HL-60 (cell line): Measurements from ENCODE around the gene CYP26B1.

Experiments used
- DNase-seq, 2 experiments: peaks; one replicate each; pipeline ENCODE4 v3.0.0-alpha.2; 2010 to 2020; ENCODE audit warnings: low read depth in 1 of 2, low spot score in 1 of 2
- H3K27ac ChIP-seq: fragments of 250-450 bp; sonication (Bioruptor Pico); replicated peaks from 2 replicates; pipeline ENCODE4 v1.5.1; 2020; ENCODE audit warnings: mild to moderate bottlenecking, moderate library complexity
- H3K27me3 ChIP-seq: fragments of 250-450 bp; sonication (Bioruptor Pico); 2 replicates; pipeline ENCODE4 v1.5.1; 2021; ENCODE audit warnings: mild to moderate bottlenecking, moderate library complexity; ENCODE audit not compliant: insufficient read depth, poor library complexity, severe bottlenecking
- H3K4me3 ChIP-seq: replicated peaks from 2 replicates; pipeline ENCODE4 v1.5.1; 2011; ENCODE audit warnings: mild to moderate bottlenecking, control low read depth, low read length; ENCODE audit not compliant: insufficient read depth
- CTCF ChIP-seq: IDR thresholded peaks from one replicate; pipeline ENCODE4 v1.5.1; 2011; ENCODE audit warnings: low read length, control low read depth, inconsistent platforms; ENCODE audit not compliant: insufficient read depth
- GABPA ChIP-seq: IDR thresholded peaks from 2 replicates; pipeline ENCODE4 v1.6.1; 2012; ENCODE audit warnings: low read depth
- POLR2AphosphoS5 ChIP-seq: IDR thresholded peaks from 2 replicates; pipeline ENCODE4 v1.6.1; 2012; ENCODE audit warnings: low read depth
- REST ChIP-seq: IDR thresholded peaks from 2 replicates; pipeline ENCODE4 v1.6.1; 2012; ENCODE audit warnings: low read depth; ENCODE audit not compliant: insufficient replicate concordance
- SPI1 ChIP-seq: IDR thresholded peaks from 2 replicates; pipeline ENCODE4 v1.6.1; 2012; ENCODE audit warnings: low read depth, mild to moderate bottlenecking, borderline replicate concordance

CYP26B1 gene

DNA sequence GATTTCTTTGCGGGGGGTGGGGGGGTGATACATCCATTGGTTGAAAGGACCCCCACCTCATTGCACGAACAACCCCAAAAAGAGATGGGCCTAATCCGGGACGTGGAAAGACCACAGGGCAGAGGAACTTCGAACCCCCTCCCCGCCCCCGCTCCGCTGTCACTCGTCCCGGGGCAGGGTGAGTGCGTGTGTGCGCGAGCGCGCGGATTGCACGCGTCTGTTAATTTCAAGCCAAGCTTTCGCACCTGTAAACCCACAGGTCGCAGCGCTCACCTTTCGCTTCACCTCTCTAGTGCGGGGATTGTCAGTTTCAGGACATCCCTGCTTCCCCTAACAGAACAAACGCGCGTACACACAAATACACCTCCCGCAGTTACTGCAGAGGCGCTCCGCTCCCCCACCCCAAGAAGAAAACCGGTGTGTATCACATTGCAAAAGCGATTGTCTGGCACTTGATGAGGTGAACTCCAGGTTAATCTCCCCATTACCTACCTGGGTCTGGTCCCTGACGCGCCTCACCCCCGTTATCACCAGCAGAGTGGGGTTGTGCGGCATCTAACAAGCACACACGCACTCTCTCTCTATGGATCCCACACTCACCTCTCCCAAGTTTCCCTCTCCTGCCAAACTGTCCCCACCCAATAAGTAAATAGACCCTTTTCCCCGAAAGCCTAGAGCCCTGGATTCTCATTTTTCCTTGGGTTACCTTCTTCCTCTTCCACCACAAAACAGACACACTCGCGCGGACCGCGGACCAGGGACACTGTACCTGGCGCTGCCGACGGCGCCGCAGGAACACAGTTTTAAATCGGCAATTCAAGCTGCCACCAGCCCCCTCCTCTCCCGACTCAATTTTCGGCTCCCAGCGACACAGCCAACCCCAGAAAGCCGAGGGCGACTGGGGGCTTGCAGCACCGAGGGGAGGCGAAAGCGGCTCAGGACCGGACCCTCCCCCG is 1.0 kb downstream of the CYP26B1 start:
- Histone ChIP-seq H3K27ac (no peak overlapping the region), H3K27me3 (peaks cover 73% of the 10 kb centered on the region), H3K4me3 (no peak overlapping the region)
- DNase-seq = no peak
- no peak for TF ChIP-seq REST
- no peak for TF ChIP-seq GABPA

DNA sequence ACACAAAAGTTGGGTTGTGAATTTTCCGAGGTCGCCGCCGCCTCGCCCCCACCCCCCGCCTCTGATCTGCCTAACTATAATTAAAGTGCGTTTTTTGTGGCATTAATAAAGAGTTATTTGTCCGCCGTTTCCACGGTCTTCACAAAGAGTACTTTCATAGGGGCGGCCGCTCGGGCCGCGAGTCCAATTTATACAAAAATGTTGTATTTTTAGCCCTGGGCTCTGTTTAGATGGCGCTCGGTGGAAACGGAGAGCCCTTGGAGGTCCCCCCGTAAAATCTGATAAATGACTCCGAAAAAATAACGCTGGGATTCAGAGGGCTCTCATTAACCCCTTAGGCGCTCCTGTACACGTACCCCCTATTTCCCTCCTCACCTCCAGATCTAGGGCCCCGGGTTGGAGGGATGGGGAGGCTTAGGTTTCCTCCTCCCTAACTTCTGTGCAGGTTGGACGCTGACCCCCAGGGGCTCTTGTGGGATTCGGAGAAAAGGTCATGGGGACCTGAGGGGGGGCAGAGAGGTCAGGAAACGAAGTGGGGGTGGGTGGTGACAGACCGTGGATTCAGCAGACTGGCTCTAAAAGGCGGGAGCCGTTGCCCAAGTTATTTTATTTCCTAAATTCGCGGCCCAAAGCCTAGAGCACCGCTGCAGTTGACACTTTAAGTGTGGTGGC is 1.9 kb downstream of the CYP26B1 start:
- peaks cover 73% of the 10 kb centered on the region for H3K27me3 ChIP-seq
- DNase-seq = no peak
- no peak for TF ChIP-seq REST
- TF ChIP-seq SPI1 = no peak
- TF ChIP-seq POLR2AphosphoS5 = no peak
- no peak for TF ChIP-seq CTCF
- no peak for TF ChIP-seq GABPA
- no peak overlapping the region for H3K4me3 ChIP-seq
- no peak overlapping the region for H3K27ac ChIP-seq

- peaks cover 73% of the 10 kb centered on the region for H3K27me3 ChIP-seq
- H3K4me3 ChIP-seq = no peak overlapping the region
- DNase-seq = no peak
- H3K27ac ChIP-seq = no peak overlapping the region
- no peak for TF ChIP-seq POLR2AphosphoS5
- TF ChIP-seq SPI1 = no peak
- no peak for TF ChIP-seq GABPA
- no peak for TF ChIP-seq CTCF
- no peak for TF ChIP-seq REST
Observed at GRCh38 chr2:72145289-72145657, 2.4 kb downstream of the CYP26B1 start.
